IgD-negative memory B cell (primary cell): ENCODE measurements around the gene NCOA3. TPM values are rescaled to one million over a fixed set of nuclear protein-coding genes. Genes with fewer than 3 reads are reported as not detected.
A peak's percentile ranks its signal among the peaks of the same experiment; 100 is the strongest.
"Not testable (repeated sequence)": the region's sequence is repeated elsewhere in the genome, so short reads cannot be mapped to it uniquely, and the experiment has no call there.

Experiments
- H3K27ac Mint-ChIP-seq, 3 donors: one replicate each; pipeline ENCODE4 v1.8.0; 2020 to 2022; ENCODE audit warnings: mild to moderate bottlenecking in 3 of 3, mixed read lengths in 3 of 3, moderate library complexity in 1 of 3
- H3K27me3 Mint-ChIP-seq: one replicate; pipeline ENCODE4 v1.8.0; 2021; ENCODE audit warnings: mixed read lengths
- H3K36me3 Mint-ChIP-seq: one replicate; pipeline ENCODE4 v1.8.0; 2020; ENCODE audit warnings: mild to moderate bottlenecking, mixed read lengths
- H3K4me1 Mint-ChIP-seq, 3 donors: one replicate each; pipeline ENCODE4 v1.8.0; 2020 to 2022; ENCODE audit warnings: mixed read lengths in 3 of 3, mild to moderate bottlenecking in 1 of 3
- H3K4me3 Mint-ChIP-seq, 4 donors: one replicate each; pipeline ENCODE4 v1.8.0; 2020 to 2022; ENCODE audit warnings: mild to moderate bottlenecking in 4 of 4, mixed read lengths in 4 of 4, moderate library complexity in 3 of 4
- H3K9me3 Mint-ChIP-seq, 3 donors: one replicate each; pipeline ENCODE4 v1.8.0; 2020 to 2021; ENCODE audit warnings: mixed read lengths in 3 of 3, mild to moderate bottlenecking in 1 of 3
- polyA plus RNA-seq: library from polyadenylated mRNA; unstranded; fragments of 300-500 nt; fragmentation: Illumina TruSeq; gene quantifications from one replicate; pipeline ENCODE4 v1.2.3, GENCODE V29; 2021

NCOA3 gene
- polyA plus RNA-seq, 1 donor from 2014 or later = 64.7 TPM

GRCh38 chr20:47591231-47591630 is 89.5 kb downstream of the NCOA3 start:
- no peak overlapping the region for H3K4me3 Mint-ChIP-seq

DNA sequence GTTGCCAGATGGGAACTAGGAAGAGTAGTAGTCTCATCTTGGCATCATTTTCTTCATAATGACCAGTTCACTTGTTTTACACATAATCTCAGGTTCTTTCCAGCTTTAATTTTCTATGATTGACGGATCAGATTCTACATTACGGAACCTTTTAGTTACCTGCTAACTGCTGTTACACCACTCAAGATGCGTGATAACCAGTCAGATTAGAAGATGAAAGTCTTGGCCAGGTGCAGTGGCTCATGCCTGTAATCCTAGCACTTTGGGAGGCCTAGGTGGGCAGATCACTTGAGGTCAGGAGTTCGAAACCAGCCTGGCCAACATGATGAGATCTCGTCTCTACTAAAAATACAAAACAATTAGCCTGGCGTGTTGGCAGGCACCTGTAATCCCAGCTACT is 92.5 kb downstream of the NCOA3 start:
- H3K27ac Mint-ChIP-seq = peak overlapping the region in 2 of 3 donors; percentile 23 to 56

More at GRCh38 chr20:47591231-47591630, 89.5 kb downstream of the NCOA3 start:
- Mint-ChIP-seq H3K4me1 (peaks cover 21 to 40% (median 28%) of the 10 kb centered on the region in 3 donors), H3K36me3 (peaks cover 2% of the 10 kb centered on the region), H3K27ac (peak overlapping the region; percentile 77 to 92 (median 89)), H3K27me3 (no peaks in the 10 kb centered on the region), H3K9me3 (no peaks in the 10 kb centered on the region)

DNA sequence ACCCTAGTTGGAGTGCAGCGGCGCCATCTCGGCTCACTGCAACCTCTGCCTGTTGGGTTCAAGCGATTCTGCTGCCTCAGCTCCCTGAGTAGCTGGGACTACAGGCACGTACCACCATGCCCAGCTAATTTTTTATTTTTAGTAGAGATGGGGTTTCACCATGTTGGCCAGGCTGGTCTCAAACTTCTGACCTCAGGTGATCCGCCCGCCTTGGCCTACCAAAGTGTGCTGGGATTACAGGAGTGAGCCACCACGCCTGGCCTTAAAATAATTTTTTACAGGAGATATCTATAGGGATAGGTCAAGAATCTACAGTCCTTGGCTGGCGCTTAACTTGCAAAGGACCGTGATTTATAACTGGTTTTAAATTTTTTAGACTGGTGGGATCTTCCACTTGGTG is 93.5 kb downstream of the NCOA3 start:
- not testable (repeated sequence) for H3K9me3 Mint-ChIP-seq, H3K36me3 Mint-ChIP-seq, H3K27me3 Mint-ChIP-seq
- H3K4me1 Mint-ChIP-seq = peaks cover 28 to 38% (median 29%) of the 10 kb centered on the region in 3 donors
- peak overlapping the region in 1 of 4 donors; percentile 39 for H3K4me3 Mint-ChIP-seq
- H3K27ac Mint-ChIP-seq = peak overlapping the region; percentile 19 to 51 (median 33)

More for the DNA sequence above, 92.5 kb downstream of the NCOA3 start:
- peaks cover 2% of the 10 kb centered on the region for H3K36me3 Mint-ChIP-seq
- H3K4me3 Mint-ChIP-seq = no peak overlapping the region
- peaks cover 25 to 37% (median 26%) of the 10 kb centered on the region in 3 donors for H3K4me1 Mint-ChIP-seq
- no peaks in the 10 kb centered on the region for H3K9me3 Mint-ChIP-seq
- no peaks in the 10 kb centered on the region for H3K27me3 Mint-ChIP-seq

GRCh38 chr20:47596003-47596571 is 94.4 kb downstream of the NCOA3 start:
- no peak overlapping the region for H3K4me3 Mint-ChIP-seq
- H3K4me1 Mint-ChIP-seq = peaks cover 28 to 36% (median 31%) of the 10 kb centered on the region in 3 donors

DNA sequence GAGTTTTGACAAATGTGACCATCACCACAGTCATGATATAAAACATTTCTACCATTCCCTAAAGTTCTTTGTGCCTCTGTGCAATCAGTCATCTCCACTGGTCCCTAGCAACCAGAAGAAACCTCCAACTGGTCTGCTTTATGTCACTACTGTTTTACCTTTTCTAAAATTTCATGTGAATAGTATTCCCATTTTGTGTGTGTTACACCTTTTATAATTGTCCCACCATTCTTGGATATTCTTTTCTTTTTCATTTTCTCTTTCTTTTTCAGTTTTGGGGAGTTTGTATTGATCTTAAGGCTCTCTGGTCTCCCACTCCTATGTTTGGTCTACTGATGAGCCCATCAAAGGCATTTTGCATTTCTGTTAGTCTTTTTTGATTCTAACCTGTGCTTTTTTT is 95.4 kb downstream of the NCOA3 start:
- Mint-ChIP-seq H3K4me1 (peaks cover 24 to 32% (median 27%) of the 10 kb centered on the region in 3 donors), H3K4me3 (no peak overlapping the region), H3K36me3 (peaks cover 2% of the 10 kb centered on the region), H3K27me3 (no peaks in the 10 kb centered on the region), H3K9me3 (no peaks in the 10 kb centered on the region), H3K27ac (no peak overlapping the region)

More at GRCh38 chr20:47596003-47596571, 94.4 kb downstream of the NCOA3 start:
- Mint-ChIP-seq H3K27me3 (no peaks in the 10 kb centered on the region), H3K36me3 (peaks cover 2% of the 10 kb centered on the region), H3K9me3 (no peaks in the 10 kb centered on the region), H3K27ac (peak overlapping the region in 2 of 3 donors; percentile 33 to 51)

- no peaks in the 10 kb centered on the region for H3K9me3 Mint-ChIP-seq
- H3K36me3 Mint-ChIP-seq = peaks cover 5% of the 10 kb centered on the region
- no peaks in the 10 kb centered on the region for H3K27me3 Mint-ChIP-seq
- H3K27ac Mint-ChIP-seq = peak overlapping the region in 2 of 3 donors; percentile 19 to 56
- no peak overlapping the region for H3K4me3 Mint-ChIP-seq
- peaks cover 34 to 43% (median 37%) of the 10 kb centered on the region in 3 donors for H3K4me1 Mint-ChIP-seq
These were observed 97.4 kb downstream of the NCOA3 start for GRCh38 chr20:47598911-47599744.

DNA sequence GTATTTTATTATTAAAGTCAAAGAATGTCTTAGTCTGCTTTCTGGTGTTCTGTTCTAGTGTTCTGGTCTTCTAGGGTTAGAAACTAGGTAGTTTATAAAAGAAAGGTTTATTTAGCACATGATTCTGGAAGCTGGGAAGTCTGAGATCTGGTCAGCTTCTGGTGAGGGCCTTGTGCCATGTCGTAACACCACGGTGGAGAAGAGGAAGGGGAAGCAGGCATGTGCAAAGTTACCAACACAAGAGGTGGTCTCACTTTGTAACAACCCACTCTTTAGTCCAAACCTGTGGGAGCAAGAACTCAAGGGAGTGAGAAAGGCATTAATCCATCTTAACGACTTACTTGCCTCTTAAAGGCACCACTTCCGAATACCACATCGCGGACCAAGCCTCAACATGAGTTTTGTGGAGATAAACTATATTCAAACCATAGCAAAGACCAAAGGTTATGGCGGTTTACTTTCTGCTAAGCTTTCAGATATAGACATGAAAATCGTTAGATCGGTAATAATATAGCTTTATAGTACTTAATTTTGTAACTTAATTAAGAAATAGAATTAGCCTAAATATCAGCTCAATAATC is 99.4 kb downstream of the NCOA3 start:
- Mint-ChIP-seq H3K27me3 (no peaks in the 10 kb centered on the region), H3K36me3 (peaks cover 5% of the 10 kb centered on the region), H3K9me3 (no peaks in the 10 kb centered on the region), H3K27ac (peak overlapping the region in 1 of 3 donors; percentile 60), H3K4me3 (peak overlapping the region in 1 of 4 donors; percentile 54), H3K4me1 (peaks cover 46 to 50% (median 47%) of the 10 kb centered on the region in 3 donors)

GRCh38 chr20:47603260-47603659 is 101.6 kb downstream of the NCOA3 start:
- Mint-ChIP-seq H3K4me1 (peaks cover 49 to 58% (median 52%) of the 10 kb centered on the region in 3 donors), H3K4me3 (peak overlapping the region in 1 of 4 donors; percentile 52)

GRCh38 chr20:47605673-47606413 is 104.2 kb downstream of the NCOA3 start:
- H3K9me3 Mint-ChIP-seq = no peaks in the 10 kb centered on the region
- peaks cover 55 to 71% (median 58%) of the 10 kb centered on the region in 3 donors for H3K4me1 Mint-ChIP-seq
- no peak overlapping the region for H3K4me3 Mint-ChIP-seq
- no peaks in the 10 kb centered on the region for H3K27me3 Mint-ChIP-seq
- H3K36me3 Mint-ChIP-seq = peaks cover 8% of the 10 kb centered on the region
- H3K27ac Mint-ChIP-seq = peak overlapping the region in 2 of 3 donors; percentile 33 to 85

More at GRCh38 chr20:47603260-47603659, 101.6 kb downstream of the NCOA3 start:
- no peaks in the 10 kb centered on the region for H3K9me3 Mint-ChIP-seq
- peaks cover 9% of the 10 kb centered on the region for H3K36me3 Mint-ChIP-seq
- peak overlapping the region in 2 of 3 donors; percentile 56 to 65 for H3K27ac Mint-ChIP-seq
- no peaks in the 10 kb centered on the region for H3K27me3 Mint-ChIP-seq

- H3K27me3 Mint-ChIP-seq = no peaks in the 10 kb centered on the region
- peaks cover 57 to 76% (median 57%) of the 10 kb centered on the region in 3 donors for H3K4me1 Mint-ChIP-seq
- no peaks in the 10 kb centered on the region for H3K9me3 Mint-ChIP-seq
- H3K4me3 Mint-ChIP-seq = no peak overlapping the region
- peaks cover 8% of the 10 kb centered on the region for H3K36me3 Mint-ChIP-seq
- H3K27ac Mint-ChIP-seq = no peak overlapping the region
These were observed 104.8 kb downstream of the NCOA3 start for GRCh38 chr20:47606414-47606982.

- Mint-ChIP-seq H3K4me1 (peaks cover 56 to 73% (median 57%) of the 10 kb centered on the region in 3 donors), H3K27me3 (no peaks in the 10 kb centered on the region), H3K9me3 (no peaks in the 10 kb centered on the region), H3K4me3 (peak overlapping the region in 1 of 4 donors; percentile 25), H3K36me3 (peaks cover 8% of the 10 kb centered on the region), H3K27ac (no peak overlapping the region)
These were observed 105.4 kb downstream of the NCOA3 start for GRCh38 chr20:47606983-47607613.

GRCh38 chr20:47609001-47609400 is 107.3 kb downstream of the NCOA3 start:
- H3K27ac Mint-ChIP-seq = peak overlapping the region; percentile 59 to 71 (median 68)
- H3K4me1 Mint-ChIP-seq = peaks cover 51 to 64% (median 53%) of the 10 kb centered on the region in 3 donors
- H3K9me3 Mint-ChIP-seq = no peaks in the 10 kb centered on the region
- peak overlapping the region in 1 of 4 donors; percentile 54 for H3K4me3 Mint-ChIP-seq
- H3K36me3 Mint-ChIP-seq = peaks cover 5% of the 10 kb centered on the region
- no peaks in the 10 kb centered on the region for H3K27me3 Mint-ChIP-seq

- Mint-ChIP-seq H3K27ac (peak overlapping the region; percentile 47 to 92 (median 88)), H3K27me3 (no peaks in the 10 kb centered on the region), H3K36me3 (peaks cover 5% of the 10 kb centered on the region), H3K4me1 (peaks cover 51 to 64% (median 51%) of the 10 kb centered on the region in 3 donors), H3K4me3 (peak overlapping the region in 3 of 4 donors; percentile 40 to 75 (median 59)), H3K9me3 (no peaks in the 10 kb centered on the region)
These were observed 108.7 kb downstream of the NCOA3 start for GRCh38 chr20:47610247-47610944.
